K562 (cell line): ENCODE data around the gene KDF1. TPM values are rescaled to one million over a fixed set of nuclear protein-coding genes. Genes with fewer than 3 reads are reported as not detected.

ENCODE experiments used
- ATAC-seq: fragments of 200-7000 bp; cut with Tn5 transposase; 3 replicates; pipeline ENCODE4 v1.9.1; 2020; ENCODE audit warnings: moderate library complexity
- BruUV-seq: library from RNA; stranded (reverse); fragments of 400-500 nt; replicated peaks from 2 replicates; lab custom pipeline; 2021; lab: Mats Ljungman, UMichigan
- CTCF ChIA-PET: fragments of 300-600 bp; formaldehyde crosslinking; extraction: SDS; loops from one replicate; lab custom pipeline; 2021; ENCODE audit warnings: low intra/inter-chr PET ratio; lab: Yijun Ruan, JAX
- POLR2A ChIA-PET: fragments of 300-600, 350-650 bp; sonication (Branson Sonifier 250); formaldehyde crosslinking; extraction: SDS; loops from one replicate; lab custom pipeline; 2021; ENCODE audit warnings: antibody characterized with exemption, inconsistent platforms; lab: Yijun Ruan, JAX
- DNase-seq, 4 experiments: peaks; one replicate each; pipeline versions ENCODE4 v3.0.0 to v3.0.0-alpha.2; 2011 to 2018; ENCODE audit warnings: low spot score in 3 of 4, mixed read lengths in 3 of 4; ENCODE audit errors: extremely low read depth in 1 of 4
- FAIRE-seq: peaks from 2 replicates; lab custom pipeline; 2011; peaks lifted over from hg19 to GRCh38; lab: Jason Lieb, UNC
- H2AFZ ChIP-seq: 2 replicates; pipeline ENCODE4 v1.6.0; 2011; ENCODE audit warnings: low read depth, low read length, control low read depth, inconsistent platforms
- H3K27ac ChIP-seq: fragments of 200-600 bp; 3 replicates; pipeline ENCODE4 v1.8.0; 2011; ENCODE audit warnings: low read depth, mild to moderate bottlenecking, control low read depth, inconsistent platforms, low read length, moderate library complexity, mixed read lengths; ENCODE audit errors: extremely low read depth
- H3K27me3 ChIP-seq, 2 experiments: fragments of 300-600 bp in 1 of 2; 2 replicates in 1 of 2; 3 replicates in 1 of 2; pipeline versions ENCODE4 v1.6.0 to v1.8.0; 2011; ENCODE audit warnings: inconsistent platforms in 2 of 2, low read length in 2 of 2, mild to moderate bottlenecking in 1 of 2, mixed read lengths in 1 of 2, moderate library complexity in 1 of 2; ENCODE audit not compliant: control insufficient read depth in 2 of 2, insufficient read depth in 2 of 2
- H3K36me3 ChIP-seq: fragments of 300-600 bp; 3 replicates; pipeline ENCODE4 v1.8.0; 2011; ENCODE audit warnings: mild to moderate bottlenecking, low read length, inconsistent platforms; ENCODE audit not compliant: control insufficient read depth, insufficient read depth
- H3K4me1 ChIP-seq, 2 experiments: fragments of 200-600 bp in 1 of 2; replicated peaks in 1 of 2; 2 replicates in 1 of 2; 3 replicates in 1 of 2; pipeline versions ENCODE4 v1.5.1 to v1.8.0; 2011; ENCODE audit warnings: inconsistent platforms in 2 of 2, low read length in 2 of 2, mild to moderate bottlenecking in 1 of 2, mixed read lengths in 1 of 2, moderate library complexity in 1 of 2; ENCODE audit not compliant: control insufficient read depth in 2 of 2, insufficient read depth in 2 of 2
- H3K4me2 ChIP-seq: 2 replicates; pipeline ENCODE4 v1.6.1; 2011; ENCODE audit warnings: low read length, control low read depth, inconsistent platforms, mixed read lengths; ENCODE audit not compliant: insufficient read depth
- H3K4me3 ChIP-seq: fragments of 200-600 bp; sonication (generic), shearing (Covaris generic); 2 replicates; pipeline ENCODE4 v1.5.1; 2016; ENCODE audit warnings: control low read depth, inconsistent platforms
- H3K79me2 ChIP-seq: fragments of 200-600 bp; 3 replicates; pipeline ENCODE4 v1.8.0; 2011; ENCODE audit warnings: low read length, inconsistent platforms; ENCODE audit not compliant: control insufficient read depth, insufficient read depth
- H3K9ac ChIP-seq, 2 experiments: 2 replicates each; pipeline versions ENCODE4 v1.6.0 to v1.6.1; 2011; ENCODE audit warnings: low read depth in 2 of 2, low read length in 2 of 2, control low read depth in 1 of 2, inconsistent platforms in 1 of 2, mild to moderate bottlenecking in 1 of 2, mixed read lengths in 1 of 2; ENCODE audit not compliant: insufficient read depth in 1 of 2
- H3K9me1 ChIP-seq: one replicate; pipeline ENCODE4 v1.6.0; 2011; ENCODE audit warnings: inconsistent platforms, mild to moderate bottlenecking, low read length, moderate library complexity; ENCODE audit not compliant: control insufficient read depth, insufficient read depth
- H3K9me3 ChIP-seq: replicated peaks from 2 replicates; pipeline ENCODE4 v1.5.1; 2011; ENCODE audit warnings: low read depth, low read length, inconsistent platforms; ENCODE audit not compliant: control insufficient read depth, insufficient read depth
- H4K20me1 ChIP-seq: replicated peaks from 2 replicates; pipeline ENCODE4 v1.6.1; 2011; ENCODE audit warnings: low read length, inconsistent platforms, mixed read lengths; ENCODE audit not compliant: control insufficient read depth, insufficient read depth
- ASH1L ChIP-seq: fragments of 450-650 bp; IDR thresholded peaks from 2 replicates; pipeline ENCODE4 v1.6.1; 2018; ENCODE audit warnings: borderline replicate concordance, mild to moderate bottlenecking, low read depth; ENCODE audit not compliant: partially characterized antibody
- CEBPB ChIP-seq: fragments of 450-650 bp; IDR thresholded peaks from 2 replicates; pipeline ENCODE4 v1.6.1; 2016; ENCODE audit warnings: missing genetic modification characterization, missing compliant biosample characterization
- CREBBP ChIP-seq: IDR thresholded peaks from one replicate; pipeline ENCODE4 v1.6.1; 2012; ENCODE audit warnings: low read depth, mild to moderate bottlenecking, control low read depth, inconsistent platforms, low read length
- E2F5 ChIP-seq: sonication (generic); formaldehyde crosslinking; IDR thresholded peaks from 2 replicates; pipeline ENCODE4 v1.8.0; 2022; ENCODE audit warnings: mild to moderate bottlenecking, missing genetic modification reagents
- FOXM1 ChIP-seq, 2 experiments: fragments of 450-650 bp in 1 of 2; sonication (generic) in 1 of 2; formaldehyde crosslinking in 1 of 2; IDR thresholded peaks; 2 replicates each; pipeline versions ENCODE4 v1.6.1 to v1.9.0; 2017 to 2022; ENCODE audit warnings: low read depth in 2 of 2, mild to moderate bottlenecking in 2 of 2, missing genetic modification reagents in 1 of 2, moderate library complexity in 1 of 2
- KLF10 ChIP-seq: fragments of 250-450 bp; sonication (Bioruptor Pico); IDR thresholded peaks from 2 replicates; pipeline ENCODE4 v1.6.1; 2021; ENCODE audit warnings: matching md5 sums
- PRPF4 ChIP-seq: fragments of 200-400 bp; formaldehyde crosslinking; IDR thresholded peaks from one replicate; pipeline ENCODE4 v1.6.1; 2017; ENCODE audit warnings: low read length, low read depth, mild to moderate bottlenecking; ENCODE audit not compliant: insufficient read depth, poor library complexity, severe bottlenecking
- SUPT5H ChIP-seq: fragments of 450-650 bp; IDR thresholded peaks from 2 replicates; pipeline ENCODE4 v1.6.1; 2016
- TBP ChIP-seq: optimal IDR thresholded peaks from 2 replicates; pipeline ENCODE3; 2011; ENCODE audit warnings: low read depth, low read length, improper control_type of control experiment
- TFE3 ChIP-seq: fragments of 450-650 bp; formaldehyde crosslinking; IDR thresholded peaks from 2 replicates; pipeline ENCODE4 v1.4.0; 2020; ENCODE audit warnings: mild to moderate bottlenecking, mixed read lengths
- TRIM24 ChIP-seq, 2 experiments: fragments of 450-650 bp; IDR thresholded peaks; 2 replicates each; pipeline ENCODE4 v1.6.1; 2016
- ZBTB2 ChIP-seq: fragments of 450-650 bp; IDR thresholded peaks from 2 replicates; pipeline ENCODE4 v1.6.1; 2016; ENCODE audit warnings: antibody characterized with exemption
- ZBTB43 ChIP-seq: sonication (generic); formaldehyde crosslinking; IDR thresholded peaks from 2 replicates; pipeline ENCODE4 v1.8.0; 2023; ENCODE audit warnings: mild to moderate bottlenecking, missing genetic modification reagents
- ZFP91 ChIP-seq: sonication (generic); formaldehyde crosslinking; IDR thresholded peaks from 2 replicates; pipeline ENCODE4 v1.8.0; 2022; ENCODE audit warnings: mild to moderate bottlenecking, missing genetic modification reagents
- WGBS: fragments of 100-300 bp; shearing (Covaris generic); methylation state at CpG from one replicate; pipeline ENCODE4 v1.1.6; 2016; ENCODE audit warnings: low coverage, mixed read lengths; ENCODE audit not compliant: insufficient coverage; ENCODE audit errors: missing lambda C conversion rate; 5-methylcytosine and 5-hydroxymethylcytosine counted together
- in situ Hi-C: fragments of 300-500 bp; cut with MboI; formaldehyde crosslinking; loops from 4 replicates; pipeline ENCODE4 v1.15.0; 2018; ENCODE audit warnings: inconsistent platforms, mixed read lengths
- intact Hi-C: fragments of 100-400 bp; cut with micrococcal nuclease; formaldehyde crosslinking; loops from 2 replicates; pipeline ENCODE4 v1.14.2; 2022
- polyA plus RNA-seq, 8 experiments: library from polyadenylated mRNA; depleted of rRNA in 4 of 8; stranded (reverse) in 5 of 8; unstranded in 3 of 8; fragments of >200 nt; fragmentation: Nextera tagmentation in 2 of 8; fragmentation: Illumina TruSeq in 1 of 8; extraction: Ambion mirVana in 2 of 8; extraction: Trizol in 1 of 8; gene quantifications; 2 replicates each; pipeline versions ENCODE4 v1.2.1 to v1.2.3, GENCODE V29; 2011 to 2014; ENCODE audit warnings: inconsistent platforms in 1 of 8, missing spikeins in 1 of 8
- total RNA-seq, 7 experiments: library from RNA; depleted of rRNA in 6 of 7; stranded (reverse); fragments of >200 nt in 6 of 7; fragmentation: Illumina TruSeq in 2 of 7; extraction: Trizol in 2 of 7; gene quantifications; 2 replicates each; pipeline versions ENCODE4 v1.2.1 to v1.2.3, GENCODE V29; 2011 to 2021; ENCODE audit warnings: low replicate concordance in 1 of 7

The KDF1 gene
- total and polyA plus RNA-seq, 9 of the 15 experiments (the other 6 are each of a cell fraction or from before 2014, with no cell fraction given), result 0.38 to 1.9 (median 0.83) TPM

GRCh38 chr1:26996665-26997064, 36.4 kb upstream of the KDF1 start:
- FAIRE-seq (no peak), DNase-seq (no peak)
- H3K79me2 ChIP-seq, result no peaks in the 10 kb centered on the region

More at GRCh38 chr1:26996665-26997064, 36.4 kb upstream of the KDF1 start:
- ATAC-seq, result no peak
- no peak for TF ChIP-seq PRPF4
- no peak for TF ChIP-seq TRIM24 (IDR thresholded peaks at IDR 0.05)
- TF ChIP-seq CREBBP, result no peak
- TF ChIP-seq TFE3 (CRISPR knock-in tag), result no peak
- no peak for TF ChIP-seq FOXM1 (IDR thresholded peaks at IDR 0.05; ENCODE audit: low read depth)
- no peak for TF ChIP-seq FOXM1 (CRISPR knock-in tag; IDR thresholded peaks at IDR 0.05; ENCODE audit: low read depth)
- TF ChIP-seq ASH1L, result no peak
- no peak for TF ChIP-seq SUPT5H
- no peak for TF ChIP-seq TBP
- TF ChIP-seq KLF10 (CRISPR knock-in tag), result no peak
- TF ChIP-seq ZFP91 (CRISPR knock-in tag), result no peak
- TF ChIP-seq ZBTB2, result no peak
- TF ChIP-seq ZBTB43 (CRISPR knock-in tag), result no peak
- TF ChIP-seq E2F5, result no peak
- no peak for TF ChIP-seq CEBPB
- no peaks in the 10 kb centered on the region for H3K9me1 ChIP-seq
- no peak overlapping the region for H3K27ac ChIP-seq
- WGBS, result 14% methylated on average over 4 of the region's 4 CpGs
- peak overlapping the region in 1 of 2 experiments; percentile 5; a peak in 1 of 4 replicates for H3K9ac ChIP-seq
- in situ Hi-C loops (loop anchor here (5.0 kb wide), 2 partner anchors 41 to 101 kb away; no protein-coding TSS in a partner anchor), intact Hi-C loops (loop anchor here (1.0 kb wide), 3 partner anchors 42 to 101 kb away; no protein-coding TSS in a partner anchor)
- BruUV-seq, result no TSS peak
- H3K36me3 ChIP-seq, result no peaks in the 10 kb centered on the region
- POLR2A ChIA-PET, result interaction anchor here (0.6 to 3.0 kb wide), 11 partner anchors 11 to 369 kb away, joined by 3 to 12 read pairs (median 3); no protein-coding TSS in a partner anchor
- peaks cover 2 to 15% of the 10 kb centered on the region in 2 experiments; a peak in 4 of 5 replicates for H3K27me3 ChIP-seq
- no peak overlapping the region for H3K4me3 ChIP-seq
- peaks cover 10 to 30% of the 10 kb centered on the region in 2 experiments; a peak in 4 of 5 replicates for H3K4me1 ChIP-seq
- H3K9me3 ChIP-seq, result no peaks in the 10 kb centered on the region
- no peak overlapping the region for H3K4me2 ChIP-seq
- H4K20me1 ChIP-seq, result no peaks in the 10 kb centered on the region; the same call in 1 of the 2 replicates
- H2AFZ ChIP-seq, result no peak overlapping the region
- CTCF ChIA-PET, result interaction anchor here (2.8 to 3.6 kb wide), 2 partner anchors 43 to 102 kb away, joined by 20 to 45 read pairs; no protein-coding TSS in a partner anchor
